Subcutaneous abdominal adipose tissue (tissue), 5 donors: ENCODE results near the gene TXNL4B.
A peak's percentile ranks its signal among the peaks of the same experiment; 100 is the strongest.

Experiments
- H3K27ac ChIP-seq: one replicate; pipeline ENCODE4 v1.7.0; 2013; ENCODE audit warnings: low read depth, mild to moderate bottlenecking, inconsistent platforms, low read length, moderate library complexity
- H3K27me3 ChIP-seq, 5 donors: one replicate each; pipeline ENCODE4 v1.7.0; 2013; ENCODE audit warnings: low read length in 5 of 5, inconsistent platforms in 1 of 5; ENCODE audit not compliant: control insufficient read depth in 5 of 5, insufficient read depth in 4 of 5
- H3K36me3 ChIP-seq, 5 donors: one replicate each; pipeline ENCODE4 v1.7.0; 2013; ENCODE audit warnings: low read length in 5 of 5; ENCODE audit not compliant: control insufficient read depth in 5 of 5, insufficient read depth in 5 of 5
- H3K4me1 ChIP-seq, 5 donors: one replicate each; pipeline ENCODE4 v1.7.0; 2013; ENCODE audit warnings: low read length in 5 of 5, mild to moderate bottlenecking in 3 of 5, moderate library complexity in 1 of 5; ENCODE audit not compliant: control insufficient read depth in 5 of 5, insufficient read depth in 5 of 5
- H3K4me3 ChIP-seq, 5 donors: one replicate each; pipeline ENCODE4 v1.7.0; 2013; ENCODE audit warnings: low read length in 5 of 5, low read depth in 1 of 5
- H3K9ac ChIP-seq, 5 donors: one replicate each; pipeline ENCODE4 v1.7.0; 2013; ENCODE audit warnings: low read length in 5 of 5, mild to moderate bottlenecking in 4 of 5, moderate library complexity in 3 of 5
- H3K9me3 ChIP-seq, 5 donors: one replicate each; pipeline ENCODE4 v1.7.0; 2013; ENCODE audit warnings: low read length in 5 of 5; ENCODE audit not compliant: control insufficient read depth in 5 of 5
- donor health status: healthy.
- donor health status: healthy.
- donor health status: healthy.
- donor health status: healthy.
- donor health status: healthy.

The TXNL4B gene

DNA sequence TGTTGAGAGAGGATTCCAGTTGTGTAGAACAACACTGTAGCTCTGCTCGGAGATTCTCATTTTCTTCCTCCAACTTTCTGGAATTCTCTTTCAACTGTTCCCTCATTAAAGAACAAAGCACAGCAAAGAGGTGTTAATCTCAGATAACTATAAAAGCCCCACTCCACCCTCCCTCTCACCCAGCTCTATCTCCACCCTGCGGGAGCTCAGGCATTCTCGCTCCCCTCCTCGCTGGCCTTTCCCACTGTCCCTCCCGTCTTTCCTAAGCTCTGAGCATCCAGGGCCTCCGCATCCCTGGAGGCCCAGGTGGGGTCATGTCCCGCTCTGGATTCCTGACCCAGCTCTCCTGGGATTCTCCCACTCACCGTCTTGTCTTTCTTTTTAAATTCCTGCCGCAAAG is 35.3 kb upstream of the TXNL4B start:
- Histone ChIP-seq H3K9me3 (no peaks in the 10 kb centered on the region), H3K36me3 (no peaks in the 10 kb centered on the region), H3K4me1 (peaks cover 0 to 14% (median 0%) of the 10 kb centered on the region in 5 donors), H3K27ac (no peak overlapping the region), H3K4me3 (no peak overlapping the region), H3K27me3 (no peaks in the 10 kb centered on the region), H3K9ac (no peak overlapping the region)

- no peak overlapping the region for H3K9ac ChIP-seq
- no peak overlapping the region for H3K4me3 ChIP-seq
- H3K9me3 ChIP-seq, result no peaks in the 10 kb centered on the region
- no peaks in the 10 kb centered on the region for H3K27me3 ChIP-seq
- no peak overlapping the region for H3K27ac ChIP-seq
- no peaks in the 10 kb centered on the region for H3K36me3 ChIP-seq
- peaks cover 0 to 14% (median 0%) of the 10 kb centered on the region in 5 donors for H3K4me1 ChIP-seq
Measured at GRCh38 chr16:72126429-72126765, 33.0 kb upstream of the TXNL4B start.

GRCh38 chr16:72125635-72126428 is 32.4 kb upstream of the TXNL4B start:
- Histone ChIP-seq H3K27ac (no peak overlapping the region), H3K27me3 (no peaks in the 10 kb centered on the region), H3K36me3 (no peaks in the 10 kb centered on the region), H3K4me1 (peaks cover 0 to 14% (median 0%) of the 10 kb centered on the region in 5 donors), H3K4me3 (no peak overlapping the region), H3K9me3 (no peaks in the 10 kb centered on the region), H3K9ac (no peak overlapping the region)

GRCh38 chr16:72124761-72125634 is 31.6 kb upstream of the TXNL4B start:
- Histone ChIP-seq H3K9ac (peak overlapping the region in 1 of 5 donors; percentile 2), H3K36me3 (no peaks in the 10 kb centered on the region), H3K4me1 (peaks cover 0 to 14% (median 0%) of the 10 kb centered on the region in 5 donors), H3K9me3 (no peaks in the 10 kb centered on the region), H3K27ac (no peak overlapping the region), H3K27me3 (no peaks in the 10 kb centered on the region), H3K4me3 (peak overlapping the region in 2 of 5 donors; percentile 19 to 34)

- H3K27ac ChIP-seq, result no peak overlapping the region
- H3K4me1 ChIP-seq, result peaks cover 0 to 14% (median 0%) of the 10 kb centered on the region in 5 donors
- H3K4me3 ChIP-seq, result no peak overlapping the region
- H3K9me3 ChIP-seq, result no peaks in the 10 kb centered on the region
- H3K9ac ChIP-seq, result peak overlapping the region in 1 of 5 donors; percentile 2
- H3K27me3 ChIP-seq, result no peaks in the 10 kb centered on the region
- no peaks in the 10 kb centered on the region for H3K36me3 ChIP-seq
Measured at GRCh38 chr16:72124148-72124547, 30.7 kb upstream of the TXNL4B start.

GRCh38 chr16:72123426-72123825 is 30.0 kb upstream of the TXNL4B start:
- H3K9me3 ChIP-seq, result no peaks in the 10 kb centered on the region
- peaks cover 0 to 14% (median 0%) of the 10 kb centered on the region in 5 donors for H3K4me1 ChIP-seq
- no peak overlapping the region for H3K27ac ChIP-seq
- no peak overlapping the region for H3K4me3 ChIP-seq
- H3K9ac ChIP-seq, result no peak overlapping the region
- H3K36me3 ChIP-seq, result no peaks in the 10 kb centered on the region
- no peaks in the 10 kb centered on the region for H3K27me3 ChIP-seq

GRCh38 chr16:72122916-72123315 is 29.5 kb upstream of the TXNL4B start:
- peaks cover 0 to 14% (median 0%) of the 10 kb centered on the region in 5 donors for H3K4me1 ChIP-seq
- no peaks in the 10 kb centered on the region for H3K36me3 ChIP-seq
- no peaks in the 10 kb centered on the region for H3K9me3 ChIP-seq
- H3K27me3 ChIP-seq, result no peaks in the 10 kb centered on the region
- no peak overlapping the region for H3K4me3 ChIP-seq
- no peak overlapping the region for H3K27ac ChIP-seq
- no peak overlapping the region for H3K9ac ChIP-seq

DNA sequence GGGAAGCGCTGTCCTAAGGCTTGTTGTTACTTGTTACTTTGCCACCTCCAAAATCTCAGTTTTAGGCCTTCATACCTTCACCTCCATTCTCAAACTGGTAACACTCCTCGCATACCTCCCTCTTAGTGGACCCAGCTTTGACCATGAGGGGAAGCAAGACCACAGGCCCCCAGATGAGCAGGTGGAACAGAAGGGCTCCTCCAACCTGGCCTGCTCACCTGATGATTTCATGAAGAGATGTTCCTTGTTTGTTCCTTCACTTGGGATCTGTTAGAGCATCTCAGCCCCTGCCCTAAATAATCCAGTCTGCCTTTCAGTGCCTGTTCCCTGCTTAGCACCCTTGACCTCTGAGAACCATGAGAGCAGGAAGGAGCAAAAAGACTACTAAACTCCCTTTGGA is 28.9 kb upstream of the TXNL4B start:
- no peak overlapping the region for H3K4me3 ChIP-seq

DNA sequence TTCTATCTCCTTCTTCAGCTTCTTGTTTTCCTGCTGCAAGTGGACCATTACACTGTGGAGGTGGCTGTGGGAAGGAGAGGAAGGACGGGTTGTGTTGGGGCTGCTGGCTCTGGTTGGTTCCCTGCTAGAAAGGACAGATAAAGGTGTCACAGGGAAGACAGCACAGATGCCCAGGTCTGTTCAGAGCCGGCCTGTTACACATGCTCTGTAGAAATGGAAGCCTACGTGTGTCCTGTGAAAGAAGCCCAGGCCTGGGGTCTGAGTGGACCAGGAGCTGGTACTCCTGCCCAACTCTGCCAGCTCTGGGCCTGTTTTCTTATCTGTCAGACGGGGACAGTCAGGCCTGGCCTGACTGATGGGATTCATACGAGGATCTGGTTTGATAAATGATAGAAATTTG is 26.6 kb upstream of the TXNL4B start:
- Histone ChIP-seq H3K4me3 (no peak overlapping the region), H3K36me3 (no peaks in the 10 kb centered on the region), H3K4me1 (peaks cover 0 to 7% (median 0%) of the 10 kb centered on the region in 5 donors), H3K27me3 (no peaks in the 10 kb centered on the region), H3K9ac (no peak overlapping the region), H3K9me3 (no peaks in the 10 kb centered on the region), H3K27ac (no peak overlapping the region)

More for the DNA sequence above, 28.9 kb upstream of the TXNL4B start:
- no peak overlapping the region for H3K27ac ChIP-seq
- H3K27me3 ChIP-seq, result no peaks in the 10 kb centered on the region
- H3K36me3 ChIP-seq, result no peaks in the 10 kb centered on the region
- H3K9ac ChIP-seq, result no peak overlapping the region
- H3K9me3 ChIP-seq, result no peaks in the 10 kb centered on the region
- peaks cover 0 to 14% (median 0%) of the 10 kb centered on the region in 5 donors for H3K4me1 ChIP-seq

DNA sequence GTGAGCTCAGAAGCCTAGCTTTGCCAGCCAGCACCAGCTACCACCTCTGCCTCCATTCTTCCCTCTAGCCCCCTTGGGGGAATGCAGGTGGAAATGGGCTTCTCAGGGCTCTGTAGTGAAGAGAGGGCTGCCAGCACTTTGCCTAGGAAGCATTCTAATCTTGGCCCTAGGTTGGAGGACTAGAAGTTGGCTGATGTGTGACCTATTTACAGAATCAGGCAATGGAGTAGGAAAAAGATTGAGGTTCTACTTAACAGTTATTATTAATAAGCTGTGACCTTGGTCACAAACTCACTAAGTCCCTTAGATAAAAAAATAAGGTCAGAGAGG is 20.2 kb upstream of the TXNL4B start:
- H3K27ac ChIP-seq, result no peak overlapping the region
- H3K36me3 ChIP-seq, result peaks cover 6 to 50% (median 49%) of the 10 kb centered on the region in 5 donors
- no peaks in the 10 kb centered on the region for H3K9me3 ChIP-seq
- no peak overlapping the region for H3K4me3 ChIP-seq
- no peaks in the 10 kb centered on the region for H3K27me3 ChIP-seq
- H3K4me1 ChIP-seq, result no peaks in the 10 kb centered on the region
- no peak overlapping the region for H3K9ac ChIP-seq
